HG03095 (cell line): Measurements from ENCODE around the gene CALR3.
"Not testable (repeated sequence)": the region's sequence is repeated elsewhere in the genome, so short reads cannot be mapped to it uniquely, and the experiment has no call there.

Source experiments
- ATAC-seq: cut with Tn5 transposase; IDR thresholded peaks from one replicate; pipeline ENCODE4 v1.9.1; 2021; ENCODE audit warnings: moderate library complexity; ENCODE audit not compliant: unreplicated experiment

The CALR3 gene

DNA sequence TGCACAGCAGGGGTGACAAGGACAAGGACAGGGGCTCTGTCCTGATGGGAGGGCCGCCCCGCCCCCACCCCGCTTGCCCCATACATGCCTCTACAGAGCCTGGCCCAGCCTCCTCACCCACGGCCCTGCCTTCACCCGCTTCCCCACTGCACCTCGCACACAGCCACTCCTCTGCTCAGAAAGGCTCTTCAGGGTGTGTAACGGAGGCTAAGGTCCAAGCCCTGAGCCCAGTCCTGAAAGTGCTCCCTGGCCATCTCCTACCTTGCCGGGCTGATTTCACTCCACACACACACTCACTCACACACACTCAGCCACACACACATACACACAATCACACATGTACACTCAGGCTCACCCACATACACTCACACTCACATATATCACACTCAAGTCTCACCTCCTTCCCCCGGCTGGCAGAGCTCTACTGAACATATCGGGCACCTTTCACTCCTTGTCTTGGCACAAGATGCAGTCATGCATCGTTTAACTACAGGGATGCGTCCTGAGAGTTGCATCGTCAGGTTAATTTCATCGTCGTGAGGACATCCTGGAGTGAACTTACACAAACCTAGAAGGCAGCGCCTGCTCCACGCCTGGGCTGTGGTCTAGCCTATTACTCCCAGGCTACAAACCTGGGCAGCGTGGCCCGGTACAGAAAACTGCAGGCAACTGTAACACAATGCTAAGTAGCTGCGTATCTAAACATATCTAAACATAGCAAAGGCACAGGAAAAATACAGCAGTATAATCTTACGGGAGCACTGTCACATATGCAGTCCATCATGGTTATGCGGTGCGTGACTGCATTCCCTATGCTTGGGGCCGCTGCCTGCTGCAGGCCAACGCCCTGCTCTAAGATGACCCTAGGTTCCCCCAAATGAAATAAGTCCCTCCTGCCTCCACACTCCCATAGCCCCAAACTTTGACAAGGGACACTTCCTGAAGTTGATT is 37.3 kb downstream of the CALR3 start:
- ATAC-seq: no peak

DNA sequence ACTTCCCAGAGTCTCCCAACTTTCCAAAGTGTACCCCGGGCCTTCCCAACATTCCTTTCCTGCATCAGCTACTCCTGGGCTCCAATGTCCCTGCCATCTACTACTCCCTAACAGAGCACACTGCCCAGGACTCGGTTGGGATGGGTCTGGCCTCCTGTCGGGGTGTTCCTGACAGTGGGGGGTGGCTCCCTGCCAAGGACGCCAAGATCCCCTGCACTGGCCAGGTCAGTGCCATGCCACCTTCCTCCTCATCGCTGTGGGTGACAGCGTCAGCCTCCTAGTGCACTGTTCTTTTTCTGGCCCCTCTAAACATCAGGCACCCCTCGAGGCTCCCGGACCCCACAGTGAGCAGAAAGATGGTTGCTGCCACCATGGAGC is 38.0 kb downstream of the CALR3 start:
- ATAC-seq: no peak

DNA sequence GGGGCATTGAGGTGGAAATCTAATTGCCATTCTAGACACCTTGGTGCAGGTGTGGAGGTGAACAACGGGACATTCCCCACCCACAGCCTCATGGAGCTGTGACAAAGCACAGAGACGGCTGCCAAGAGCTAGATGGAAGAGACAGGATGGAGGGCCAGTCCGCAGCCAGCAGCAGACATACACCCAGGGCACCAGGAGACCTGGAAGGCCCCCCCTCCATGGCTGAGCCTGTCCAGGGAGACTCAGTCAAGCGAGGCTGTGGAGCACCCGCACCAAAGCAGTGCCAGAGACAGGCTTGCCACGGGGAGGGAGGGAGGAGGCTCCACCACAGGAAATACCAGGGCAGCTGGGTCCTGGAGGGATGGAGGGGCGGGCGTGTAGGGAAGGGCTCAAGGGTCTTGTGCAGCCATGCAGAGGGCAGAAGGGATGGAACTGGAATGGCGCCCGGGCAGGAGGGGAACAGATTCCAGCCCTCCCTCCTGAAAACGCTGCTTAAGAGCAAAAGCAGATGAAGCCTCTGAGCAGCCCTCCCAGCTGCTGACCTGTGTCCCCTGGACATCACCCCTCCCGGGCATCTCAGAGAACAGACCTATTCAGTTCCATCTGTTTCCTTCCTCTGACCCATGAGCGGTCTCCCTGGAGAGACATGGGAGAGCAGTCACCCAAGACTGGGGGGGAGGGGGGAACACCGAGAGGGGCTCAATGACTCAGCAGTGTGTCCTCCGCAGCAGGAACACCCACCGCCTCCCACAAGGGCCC is 38.6 kb downstream of the CALR3 start:
- ATAC-seq: no peak

DNA sequence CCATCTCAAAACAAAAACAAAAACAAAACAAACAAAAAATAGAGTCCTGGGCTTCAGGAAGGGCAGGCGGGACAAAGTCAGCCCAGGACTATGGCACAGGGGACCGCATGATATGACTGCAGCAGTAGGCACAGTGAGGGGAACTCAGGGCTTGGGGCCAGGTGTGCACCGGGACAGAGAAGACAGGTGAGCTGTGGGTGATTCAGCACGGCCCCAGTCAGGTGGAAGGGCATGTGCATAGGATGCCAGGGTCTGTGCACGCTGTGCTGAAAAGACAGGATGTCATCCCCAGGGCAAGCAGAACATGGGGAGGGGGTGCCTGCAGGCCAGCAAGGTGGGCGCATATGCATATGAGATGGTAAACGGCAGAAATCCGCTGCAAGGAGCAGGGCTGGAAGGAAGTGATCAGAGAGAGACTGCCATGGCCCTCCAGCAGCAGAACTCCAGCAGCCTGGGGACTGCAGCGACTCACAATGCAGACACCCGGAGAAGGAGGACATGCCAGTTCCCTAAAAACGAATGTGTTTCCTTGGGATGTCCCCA is 39.2 kb downstream of the CALR3 start:
- no peak for ATAC-seq

DNA sequence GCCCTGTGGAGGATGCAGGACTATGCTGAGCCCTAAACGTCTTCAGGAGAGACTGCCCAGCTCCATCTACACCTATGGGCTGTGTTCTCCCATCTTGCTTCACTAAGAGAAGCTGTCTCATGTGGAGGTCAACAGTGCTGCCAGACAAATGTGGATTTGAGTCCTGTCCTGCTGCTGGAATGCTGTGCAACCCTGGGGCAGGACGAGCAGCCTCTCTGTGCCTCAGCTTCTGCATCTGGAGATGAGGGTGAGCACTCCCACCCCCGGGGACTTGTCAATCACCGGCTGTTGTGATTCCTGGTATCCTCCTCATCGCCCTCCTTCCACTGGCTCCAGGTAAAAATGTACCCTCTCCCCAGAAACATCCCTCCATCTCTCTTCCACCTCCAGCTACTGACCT is 40.5 kb downstream of the CALR3 start:
- ATAC-seq: no peak

DNA sequence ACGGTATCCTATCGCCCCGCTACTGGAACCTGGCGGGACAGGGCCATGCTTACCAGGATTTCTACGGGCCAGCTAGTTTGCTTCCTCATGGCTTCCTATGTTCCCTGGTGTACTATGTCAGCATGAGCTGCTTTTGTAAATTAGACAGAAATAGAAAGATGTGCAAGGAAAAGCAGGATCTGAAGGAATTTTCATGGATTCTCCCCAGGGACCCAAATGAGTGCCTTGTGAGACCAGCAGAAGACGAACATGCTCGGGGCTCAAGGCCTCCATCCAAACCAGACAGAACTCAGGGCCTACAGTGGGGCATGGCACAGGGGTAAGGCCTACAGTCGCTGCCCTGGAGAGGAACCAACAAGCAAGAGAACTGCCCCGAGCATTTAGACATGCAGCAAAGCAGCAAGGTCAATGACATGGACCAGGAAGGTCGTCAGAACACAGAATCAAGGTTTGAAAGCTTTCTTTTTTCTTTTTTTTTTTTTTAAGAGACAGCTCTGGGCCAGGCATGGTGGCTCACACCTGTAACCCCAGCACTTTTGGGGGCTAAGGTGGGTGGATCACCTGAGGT is 41.5 kb downstream of the CALR3 start:
- ATAC-seq: no peak

DNA sequence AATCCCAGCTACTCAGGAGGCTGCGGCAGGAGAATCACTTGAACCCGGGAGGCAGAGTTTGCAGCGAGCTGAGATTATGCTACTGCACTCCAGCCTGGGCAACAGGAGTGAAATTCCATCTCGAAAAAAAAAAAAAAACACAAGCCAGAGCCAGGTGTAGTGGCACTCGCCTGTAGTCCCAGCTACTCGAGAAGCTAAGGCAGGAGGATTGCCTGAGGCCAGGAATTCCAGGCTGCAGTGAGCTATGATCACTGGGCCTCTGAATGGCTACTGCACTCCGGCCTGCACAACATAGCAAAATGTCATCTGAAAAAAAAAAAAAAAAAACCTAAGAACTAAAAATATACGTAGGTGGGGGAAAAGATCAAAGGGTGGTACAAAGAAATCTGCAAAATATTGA is 43.6 kb downstream of the CALR3 start:
- ATAC-seq: no peak

DNA sequence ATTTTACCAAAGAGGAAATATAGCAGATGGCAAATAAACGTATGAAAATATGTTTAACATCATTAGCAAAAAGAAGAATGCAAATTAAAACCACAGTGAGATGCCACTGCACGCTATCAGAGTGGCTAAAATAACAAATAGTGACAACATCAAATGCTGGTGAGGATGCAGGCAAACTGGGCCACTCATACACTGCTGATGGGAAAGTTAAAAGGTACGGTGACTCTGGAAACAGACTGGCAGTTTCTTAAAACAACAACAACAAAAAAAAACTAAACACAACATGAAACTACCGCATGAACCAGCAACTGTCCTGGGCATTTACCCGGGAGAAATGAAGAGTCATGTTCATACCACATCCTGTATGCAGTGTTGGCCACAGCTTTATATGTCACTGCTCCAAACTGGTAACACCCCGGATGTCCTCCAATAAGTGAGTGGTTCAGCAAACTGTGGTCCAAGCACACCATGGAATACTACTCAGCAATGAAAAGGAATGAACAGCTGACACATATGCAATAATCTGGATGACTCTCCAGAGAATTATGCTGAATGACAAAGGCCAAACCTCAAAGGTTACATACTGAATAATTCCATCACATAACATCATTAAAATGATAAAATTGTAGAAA is 46.5 kb downstream of the CALR3 start:
- ATAC-seq: no peak

DNA sequence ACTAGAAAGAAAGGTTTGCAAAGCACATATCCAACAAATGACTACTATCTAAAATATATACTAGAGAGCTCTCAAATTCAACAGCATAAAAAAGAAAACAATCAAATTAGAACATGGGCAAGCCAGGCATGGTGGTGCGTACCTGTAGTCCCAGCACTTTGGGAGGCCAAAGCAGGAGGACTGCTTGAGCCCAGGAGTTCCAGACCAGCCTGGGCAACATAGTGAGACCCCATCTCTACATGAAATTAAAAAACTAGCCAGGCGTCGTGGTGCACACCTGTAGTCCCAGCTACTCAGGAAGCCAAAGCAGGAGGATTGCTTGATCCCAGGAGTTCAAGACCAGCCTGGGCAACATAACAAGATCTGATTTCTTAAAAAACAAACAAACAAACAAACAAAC is 47.1 kb downstream of the CALR3 start:
- ATAC-seq: not testable (repeated sequence)

DNA sequence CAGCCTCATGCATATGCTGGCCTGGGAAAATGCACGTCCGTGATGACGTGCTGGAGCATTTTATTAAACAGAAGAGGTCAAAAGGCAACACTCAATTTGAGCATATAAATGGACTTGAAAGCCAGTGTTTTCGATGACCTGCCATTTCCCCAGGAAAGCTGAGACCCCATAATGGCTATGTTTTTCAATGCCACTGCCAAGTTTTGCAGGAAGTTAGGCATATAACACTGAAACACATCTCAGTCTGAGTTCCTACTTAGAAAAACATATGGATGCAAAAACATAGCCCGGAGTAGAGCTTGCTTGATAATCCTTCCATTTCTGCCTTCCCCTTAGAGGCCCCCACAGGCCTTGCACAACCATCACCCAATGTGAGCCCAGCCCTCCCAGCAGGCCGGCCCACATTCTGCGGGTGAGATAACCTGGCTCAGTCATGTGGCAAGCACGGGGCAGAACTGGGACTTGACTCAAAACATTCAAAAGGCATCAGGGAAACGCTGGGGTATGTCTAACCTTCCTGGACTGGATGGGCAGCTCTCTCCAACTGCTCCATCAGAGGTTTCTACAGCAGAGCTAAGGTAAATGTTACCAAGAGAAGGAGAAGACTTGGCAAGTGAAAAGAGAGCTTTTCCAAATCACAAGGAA is 49.1 kb downstream of the CALR3 start:
- ATAC-seq: no peak

DNA sequence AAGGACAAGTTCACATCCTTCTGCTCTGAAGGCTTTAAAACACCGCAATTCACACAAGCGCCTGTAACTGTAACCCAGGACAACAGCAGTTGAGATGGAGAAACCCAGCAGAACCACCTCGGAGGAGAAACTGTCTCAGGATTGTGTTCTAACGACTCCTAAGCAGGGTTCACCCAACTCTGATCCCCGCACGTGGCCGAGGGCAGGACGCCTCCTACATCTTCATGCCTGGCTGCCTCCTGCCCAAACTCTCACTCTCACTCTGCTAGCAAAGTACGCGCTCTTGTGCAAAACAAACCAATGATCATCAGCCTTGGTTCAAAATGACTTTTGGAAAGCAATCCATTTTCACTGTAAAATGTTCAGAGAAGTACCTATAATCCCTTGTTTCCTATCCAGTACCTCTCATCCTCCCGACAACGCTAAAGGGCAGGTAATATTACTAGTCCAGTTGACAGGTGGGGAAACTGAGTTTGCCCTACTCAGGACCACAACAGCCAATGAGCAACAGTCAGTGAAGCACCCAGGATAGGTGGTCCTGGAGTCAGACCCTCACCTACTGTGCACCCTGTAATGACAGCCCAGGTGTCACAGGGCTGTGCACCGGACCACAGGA is 49.8 kb downstream of the CALR3 start:
- ATAC-seq: peak; percentile 31

DNA sequence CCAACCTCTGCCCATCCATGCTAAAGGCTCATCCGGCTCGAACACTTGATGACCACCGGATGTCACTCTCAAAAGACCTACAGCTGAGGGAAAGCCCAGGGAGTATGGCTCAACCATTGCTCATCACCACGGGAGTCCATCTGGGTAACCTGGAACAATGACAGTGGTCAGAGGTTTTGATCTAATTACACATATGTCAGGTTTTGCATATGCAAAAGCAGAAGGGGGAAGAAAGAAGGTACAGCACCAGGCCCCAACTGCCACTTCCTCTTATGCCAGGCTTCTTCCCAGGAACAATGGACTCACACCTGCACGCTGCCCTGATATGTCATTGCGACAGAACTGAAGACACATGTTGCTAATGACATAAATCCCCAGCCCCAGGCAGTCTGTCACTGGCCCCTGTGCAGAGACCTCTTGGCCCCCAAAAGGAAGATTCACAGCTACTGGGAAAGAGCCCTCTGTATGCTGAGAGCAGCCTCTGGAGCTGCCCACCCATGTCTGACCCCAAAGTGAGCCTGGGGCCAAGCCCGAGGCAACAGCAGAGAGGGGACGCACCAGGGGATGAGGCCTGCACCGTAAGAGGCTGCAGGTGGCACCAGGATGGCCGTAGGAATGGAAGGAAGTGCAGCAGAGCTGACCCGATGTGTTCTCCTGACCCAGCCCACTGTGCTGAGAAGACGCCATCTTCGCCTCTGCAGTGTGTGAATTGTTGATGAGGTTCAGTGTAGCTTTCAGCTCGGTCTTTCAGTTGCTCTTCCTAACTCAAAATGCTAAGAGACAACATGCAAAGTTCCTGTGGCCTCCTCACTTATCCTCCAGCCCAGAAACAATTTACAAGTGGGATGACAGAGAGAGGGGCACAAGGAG is 50.5 kb downstream of the CALR3 start:
- peak; percentile 37 for ATAC-seq

DNA sequence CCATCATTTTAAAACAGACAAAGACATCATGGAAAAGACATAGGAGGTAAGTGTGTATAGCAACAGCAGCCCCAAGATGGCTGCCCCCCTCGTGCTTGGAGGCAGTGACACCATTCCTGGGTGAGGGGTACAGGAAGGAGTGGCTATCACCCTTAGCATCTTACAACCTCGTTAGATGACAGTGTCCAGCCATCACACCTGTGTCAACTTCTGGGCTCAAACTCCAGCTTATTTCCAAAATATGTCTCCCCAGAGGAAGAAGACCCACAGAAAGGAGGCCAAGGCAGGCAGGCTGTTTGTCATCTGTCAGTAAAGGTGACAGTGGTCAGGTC is 51.7 kb downstream of the CALR3 start:
- ATAC-seq: no peak

DNA sequence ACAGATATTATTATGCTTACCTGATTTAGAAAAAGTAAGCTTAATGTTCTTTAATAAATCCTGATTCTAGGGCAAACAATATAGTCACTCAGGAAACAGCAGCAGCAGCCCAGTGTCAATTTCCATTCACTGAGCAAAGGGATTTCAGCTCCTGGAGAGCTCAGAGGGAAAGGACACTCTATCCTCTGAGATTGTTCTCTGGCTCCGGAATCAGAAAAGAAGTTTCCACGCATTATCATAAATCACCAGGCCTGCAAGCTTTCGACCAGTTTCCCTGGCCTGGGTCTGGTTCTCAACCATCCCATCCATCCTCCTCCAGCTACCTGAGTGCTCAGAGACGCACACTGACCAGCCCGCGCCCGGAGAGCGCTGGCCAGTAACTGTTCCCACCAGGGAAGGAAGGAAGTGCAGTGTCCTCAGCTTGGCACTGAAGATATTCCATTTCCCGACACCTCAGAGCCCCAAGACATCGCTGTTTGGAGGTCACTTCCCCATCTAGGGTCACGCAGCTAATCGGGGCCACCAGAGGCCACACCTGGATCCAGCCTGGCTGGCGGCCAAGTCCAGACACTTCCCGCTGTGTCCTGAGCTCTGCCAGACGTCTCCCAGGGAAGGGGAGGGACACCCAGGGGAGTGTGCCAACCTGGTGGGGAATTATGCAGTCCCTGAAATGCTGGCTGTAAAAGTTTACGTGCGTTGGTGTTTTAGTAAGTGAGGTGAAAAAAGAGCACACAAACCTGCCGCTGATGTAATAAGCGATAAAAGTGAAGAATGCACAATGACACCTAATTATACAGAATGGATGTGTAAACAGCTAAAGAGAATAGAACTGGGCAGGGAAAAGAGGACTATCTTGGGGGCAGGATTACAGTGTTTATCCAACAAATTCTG is 53.3 kb downstream of the CALR3 start:
- ATAC-seq: no peak

DNA sequence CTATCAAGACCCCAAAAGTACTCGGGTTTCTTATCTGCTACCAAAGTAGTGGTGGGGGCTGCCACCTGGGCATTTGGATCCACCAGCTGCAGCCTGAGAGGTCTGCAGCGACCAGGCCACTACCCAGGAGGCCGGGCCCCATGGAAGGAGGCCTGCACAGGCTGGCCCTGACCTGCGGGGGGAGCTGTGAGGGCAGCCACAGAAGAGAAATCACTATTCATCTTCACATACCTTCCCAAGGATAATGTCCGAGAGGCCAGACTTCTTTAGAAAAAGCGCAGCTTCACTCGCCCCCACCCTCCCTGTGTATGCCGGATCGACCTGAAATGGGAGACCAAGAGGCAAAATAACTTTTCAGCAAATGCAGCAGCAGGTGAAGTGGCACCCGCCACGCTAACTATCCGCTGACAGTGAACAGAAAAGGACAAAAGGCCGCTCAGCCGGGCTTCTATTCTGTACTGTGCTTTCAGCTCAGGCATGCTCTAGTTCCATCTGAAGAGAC is 54.3 kb downstream of the CALR3 start:
- no peak for ATAC-seq

DNA sequence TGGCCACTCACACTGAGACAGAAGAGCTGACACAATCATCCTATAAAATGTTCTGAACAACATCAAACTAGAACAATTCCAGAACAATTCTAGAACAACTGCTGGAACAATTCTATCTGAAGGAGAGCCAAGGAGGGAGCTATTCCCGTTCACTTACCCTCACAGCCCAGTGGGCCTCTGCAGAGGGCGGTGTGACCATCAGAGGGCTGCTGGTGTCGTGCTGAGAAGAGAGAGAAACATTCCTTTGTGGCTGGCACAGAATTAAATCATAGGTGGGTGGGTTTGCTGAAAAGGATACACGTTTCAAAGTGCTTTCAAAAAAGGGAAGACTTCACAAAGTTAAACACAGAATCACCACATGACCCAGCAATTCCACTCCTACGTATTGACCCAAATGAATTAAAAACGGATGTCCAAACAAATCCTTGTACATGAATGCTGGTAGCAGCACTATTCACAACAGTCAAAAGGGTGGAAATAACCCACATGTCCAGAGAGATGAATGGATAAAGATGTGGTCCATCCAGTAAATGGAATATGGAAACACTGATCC is 59.1 kb downstream of the CALR3 start:
- ATAC-seq: no peak

DNA sequence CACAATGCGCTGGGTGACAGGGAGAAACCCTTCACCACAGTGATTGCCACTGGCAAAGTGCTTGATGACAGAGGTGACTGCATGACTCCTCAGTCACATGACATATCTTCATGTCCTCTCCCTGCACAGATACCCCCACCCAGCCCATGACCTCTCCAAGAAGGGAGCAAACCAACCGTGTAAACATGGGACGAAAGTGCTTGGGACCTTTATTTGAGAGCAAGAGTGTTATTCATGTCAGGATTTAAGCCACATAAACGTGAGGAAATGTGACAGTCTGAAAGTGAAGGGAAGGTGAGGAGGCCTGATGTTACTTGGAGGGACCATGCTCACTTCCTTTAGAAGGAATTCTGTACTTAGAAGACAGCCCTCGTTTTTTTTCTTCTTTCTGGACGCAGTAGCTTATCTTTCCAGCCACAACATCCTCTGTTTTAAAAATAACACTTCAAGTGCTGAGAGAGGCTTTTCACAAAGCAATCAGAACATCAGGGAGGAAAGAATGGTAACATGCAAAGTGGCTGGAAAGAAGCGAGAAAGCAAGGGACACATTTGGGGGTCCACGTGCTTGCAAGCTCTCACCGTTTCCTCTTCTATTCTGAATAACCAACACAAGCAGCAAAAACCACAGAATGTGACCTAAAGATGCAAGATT is 59.8 kb downstream of the CALR3 start:
- ATAC-seq: no peak
